Suprapubic skin (tissue), 4 donors: ENCODE data around the gene GLYR1.

ENCODE experiments used
- CTCF ChIP-seq, 2 donors: fragments of 200-600 bp in 1 of 2; fragments of 450-650 bp in 1 of 2; sonication (generic) in 1 of 2; IDR thresholded peaks; one replicate each; pipeline ENCODE4 v1.5.1; 2016 to 2019; ENCODE audit warnings: antibody characterized with exemption in 2 of 2, mild to moderate bottlenecking in 1 of 2, moderate library complexity in 1 of 2
- EP300 ChIP-seq: sonication (generic); formaldehyde crosslinking; IDR thresholded peaks from one replicate; pipeline ENCODE4 v1.6.1; 2017; ENCODE audit warnings: antibody characterized with exemption
- POLR2A ChIP-seq, 2 donors: fragments of 450-650 bp; IDR thresholded peaks; one replicate each; pipeline ENCODE4 v1.6.1; 2017; ENCODE audit warnings: antibody characterized with exemption in 2 of 2, mild to moderate bottlenecking in 2 of 2, moderate library complexity in 2 of 2
- POLR2AphosphoS5 ChIP-seq, 3 donors: sonication (generic); formaldehyde crosslinking; IDR thresholded peaks; one replicate each; pipeline ENCODE4 v1.6.1; 2017; ENCODE audit warnings: antibody characterized with exemption in 3 of 3

- TF ChIP-seq CTCF (IDR thresholded peaks at IDR 0.05) (no peak), POLR2A (IDR thresholded peaks at IDR 0.05) (no peak), EP300 (no peak), POLR2AphosphoS5 (IDR thresholded peaks at IDR 0.05) (no peak)
Measured at GRCh38 chr16:4805231-4805630, 41.9 kb downstream of the GLYR1 start.
